Globus pallidus (tissue), 1 donor: ENCODE data around the gene SEPTIN10.
A peak's percentile ranks its signal among the peaks of the same experiment; 100 is the strongest.
"Not testable (repeated sequence)": the region's sequence is repeated elsewhere in the genome, so short reads cannot be mapped to it uniquely, and the experiment has no call there.

ENCODE experiments used
- DNase-seq: peaks from one replicate; pipeline ENCODE4 v3.0.0-alpha.2; 2015; ENCODE audit warnings: low spot score

Gene SEPTIN10

GRCh38 chr2:109613922-109614714 is at the start of gene SEPTIN10, which contains the start of gene SOWAHC:
Gene SEPTIN10, minus strand, starts transcription at chr2:109613966. Its CDS starts 139 bp downstream, at chr2:109613827.
Gene SOWAHC, plus strand, starts transcription at chr2:109614364. Its CDS starts 126 bp downstream, at chr2:109614490.
- peak; percentile 95 for DNase-seq

GRCh38 chr2:109662889-109663288 is 49.1 kb upstream of the SEPTIN10 start:
- no peak for DNase-seq

- DNase-seq: no peak
Observed at GRCh38 chr2:109660046-109660860, 46.5 kb upstream of the SEPTIN10 start.

GRCh38 chr2:109659396-109660045 is 45.8 kb upstream of the SEPTIN10 start:
- no peak for DNase-seq

- no peak for DNase-seq
Observed at GRCh38 chr2:109655287-109655686, 41.5 kb upstream of the SEPTIN10 start.

GRCh38 chr2:109654326-109655050 is 40.7 kb upstream of the SEPTIN10 start:
- no peak for DNase-seq

GRCh38 chr2:109649736-109650695 is 36.2 kb upstream of the SEPTIN10 start:
- DNase-seq: no peak

GRCh38 chr2:109648041-109648527 is 34.3 kb upstream of the SEPTIN10 start:
- DNase-seq: no peak

GRCh38 chr2:109647636-109648035 is 33.9 kb upstream of the SEPTIN10 start:
- no peak for DNase-seq

GRCh38 chr2:109646961-109647360 is 33.2 kb upstream of the SEPTIN10 start:
- no peak for DNase-seq

- DNase-seq: no peak
Observed at GRCh38 chr2:109645412-109646184, 31.8 kb upstream of the SEPTIN10 start.

- DNase-seq: peak; percentile 11
Observed at GRCh38 chr2:109644571-109645275, 31.0 kb upstream of the SEPTIN10 start.

- DNase-seq: not testable (repeated sequence)
Observed at GRCh38 chr2:109640000-109640399, 26.2 kb upstream of the SEPTIN10 start.

GRCh38 chr2:109638795-109639194 is 25.0 kb upstream of the SEPTIN10 start:
- DNase-seq: no peak

- no peak for DNase-seq
Observed at GRCh38 chr2:109637749-109638570, 24.2 kb upstream of the SEPTIN10 start.

- DNase-seq: no peak
Observed at GRCh38 chr2:109636317-109636716, 22.6 kb upstream of the SEPTIN10 start.

GRCh38 chr2:109635426-109636304 is 21.9 kb upstream of the SEPTIN10 start:
- DNase-seq: no peak
